IMR-90 (cell line): ENCODE data around the gene SIPA1. TPM values are rescaled to one million over a fixed set of nuclear protein-coding genes. Genes with fewer than 3 reads are reported as not detected.
A peak's percentile ranks its signal among the peaks of the same experiment; 100 is the strongest.

Source experiments
- ATAC-seq: fragments of 200-7000 bp; cut with Tn5 transposase; 2 replicates; pipeline ENCODE4 v1.9.1; 2020; ENCODE audit warnings: low read depth, mild to moderate bottlenecking, moderate library complexity
- BruUV-seq: library from RNA; stranded (reverse); fragments of 400-500 nt; replicated peaks from 2 replicates; lab custom pipeline; 2021; lab: Mats Ljungman, UMichigan
- CTCF ChIA-PET: fragments of 300-600 bp; formaldehyde crosslinking; extraction: SDS; loops from one replicate; lab custom pipeline; 2021; ENCODE audit warnings: antibody characterized with exemption; lab: Yijun Ruan, JAX
- POLR2A ChIA-PET: fragments of 300-600 bp; sonication (Branson Sonifier 250); formaldehyde crosslinking; loops from one replicate; lab custom pipeline; 2022; ENCODE audit warnings: antibody characterized with exemption; ENCODE audit not compliant: unreplicated experiment; lab: Charles Lee
- DNase-seq: peaks from one replicate; pipeline ENCODE4 v3.0.0; 2013
- H2AFZ ChIP-seq: replicated peaks from 2 replicates; pipeline ENCODE3; 2013; ENCODE audit warnings: low read length, mild to moderate bottlenecking; ENCODE audit not compliant: poor library complexity
- H2AK5ac ChIP-seq: 2 replicates; pipeline ENCODE4 v1.6.1; 2013; ENCODE audit warnings: low read depth, low read length, inconsistent platforms
- H2AK9ac ChIP-seq: replicated peaks from 2 replicates; pipeline ENCODE3; 2013; ENCODE audit warnings: mild to moderate bottlenecking, low read depth, low read length, moderate library complexity; ENCODE audit not compliant: poor library complexity
- H2BK120ac ChIP-seq: 2 replicates; pipeline ENCODE4 v1.6.1; 2013; ENCODE audit warnings: low read depth, low read length, inconsistent platforms
- H2BK15ac ChIP-seq: 3 replicates; pipeline ENCODE4 v1.6.1; 2013; ENCODE audit warnings: low read depth, low read length, inconsistent platforms
- H2BK20ac ChIP-seq: 2 replicates; pipeline ENCODE4 v1.6.1; 2013; ENCODE audit warnings: low read depth, mild to moderate bottlenecking, inconsistent platforms, low read length, moderate library complexity
- H2BK5ac ChIP-seq: 2 replicates; pipeline ENCODE4 v1.6.1; 2013; ENCODE audit warnings: mild to moderate bottlenecking, low read depth, low read length, inconsistent platforms; ENCODE audit not compliant: poor library complexity, severe bottlenecking
- H3K14ac ChIP-seq: replicated peaks from 2 replicates; pipeline ENCODE4 v1.6.1; 2013; ENCODE audit warnings: low read depth, low read length, inconsistent platforms
- H3K18ac ChIP-seq: 2 replicates; pipeline ENCODE4 v1.6.1; 2013; ENCODE audit warnings: low read depth, low read length, control low read depth
- H3K23ac ChIP-seq: 2 replicates; pipeline ENCODE4 v1.6.1; 2013; ENCODE audit warnings: low read depth, low read length, inconsistent platforms
- H3K27ac ChIP-seq: 2 replicates; pipeline ENCODE4 v1.5.1; 2013; ENCODE audit warnings: mild to moderate bottlenecking, control low read depth, low read length; ENCODE audit not compliant: insufficient read depth
- H3K27me3 ChIP-seq: 2 replicates; pipeline ENCODE4 v1.6.1; 2013; ENCODE audit warnings: low read length; ENCODE audit not compliant: control insufficient read depth, insufficient read depth
- H3K36me3 ChIP-seq: 2 replicates; pipeline ENCODE4 v1.6.1; 2013; ENCODE audit warnings: low read length, mixed read lengths; ENCODE audit not compliant: control insufficient read depth, insufficient read depth
- H3K4ac ChIP-seq: 2 replicates; pipeline ENCODE4 v1.6.1; 2013; ENCODE audit warnings: low read depth, low read length, inconsistent platforms
- H3K4me1 ChIP-seq: 2 replicates; pipeline ENCODE4 v1.6.1; 2013; ENCODE audit warnings: low read length, mixed read lengths; ENCODE audit not compliant: control insufficient read depth, insufficient read depth
- H3K4me2 ChIP-seq: 2 replicates; pipeline ENCODE4 v1.6.1; 2013; ENCODE audit warnings: low read depth, mild to moderate bottlenecking, control low read depth, low read length, moderate library complexity
- H3K4me3 ChIP-seq: 2 replicates; pipeline ENCODE4 v1.5.1; 2013; ENCODE audit warnings: low read depth, mild to moderate bottlenecking, control low read depth, low read length, moderate library complexity; ENCODE audit not compliant: insufficient read depth
- H3K56ac ChIP-seq: 2 replicates; pipeline ENCODE4 v1.6.1; 2013; ENCODE audit warnings: low read length, inconsistent platforms; ENCODE audit not compliant: insufficient read depth; ENCODE audit errors: extremely low read depth
- H3K79me1 ChIP-seq, 2 experiments: 2 replicates each; pipeline ENCODE4 v1.6.1; 2013; ENCODE audit warnings: low read length in 2 of 2, inconsistent platforms in 1 of 2, low read depth in 1 of 2
- H3K9ac ChIP-seq: 2 replicates; pipeline ENCODE4 v1.6.1; 2013; ENCODE audit warnings: low read depth, low read length, control low read depth
- H3K9me1 ChIP-seq: 2 replicates; pipeline ENCODE4 v1.6.1; 2013; ENCODE audit warnings: low read length, inconsistent platforms; ENCODE audit not compliant: insufficient read depth
- H3K9me3 ChIP-seq: 2 replicates; pipeline ENCODE4 v1.6.1; 2013; ENCODE audit warnings: low read length; ENCODE audit not compliant: control insufficient read depth, insufficient read depth
- H4K20me1 ChIP-seq: 2 replicates; pipeline ENCODE4 v1.6.1; 2013; ENCODE audit warnings: low read length, inconsistent platforms; ENCODE audit not compliant: insufficient read depth
- H4K5ac ChIP-seq: 2 replicates; pipeline ENCODE4 v1.6.1; 2013; ENCODE audit warnings: mild to moderate bottlenecking, low read depth, low read length, control low read depth
- H4K8ac ChIP-seq, 2 experiments: 2 replicates each; pipeline ENCODE4 v1.6.1; 2013; ENCODE audit warnings: low read depth in 2 of 2, low read length in 2 of 2, control low read depth in 1 of 2, inconsistent platforms in 1 of 2
- H4K91ac ChIP-seq: 2 replicates; pipeline ENCODE4 v1.6.1; 2013; ENCODE audit warnings: low read depth, low read length, inconsistent platforms; ENCODE audit not compliant: insufficient read depth
- USF2 ChIP-seq: fragments of 150-350 bp; IDR thresholded peaks from 2 replicates; pipeline ENCODE4 v1.6.1; 2017; ENCODE audit warnings: mild to moderate bottlenecking, antibody characterized with exemption, low read length, low read depth
- WGBS, 2 experiments: methylation state at CpG; one replicate each; pipeline versions ENCODE4 v1.1.5 to v1.1.7; 2013; ENCODE audit warnings: missing lambda C conversion rate in 2 of 2; ENCODE audit not compliant: insufficient read length in 1 of 2; ENCODE audit errors: extremely low coverage in 2 of 2; 5-methylcytosine and 5-hydroxymethylcytosine counted together
- dilution Hi-C: fragments of 300-500 bp; cut with HindIII; formaldehyde crosslinking; loops from one replicate; pipeline ENCODE4 v1.14.3; 2018; ENCODE audit warnings: low sequenced_read_pairs; ENCODE audit not compliant: unreplicated experiment
- in situ Hi-C: fragments of 300-500 bp; cut with MboI; formaldehyde crosslinking; loops from 3 replicates; pipeline ENCODE4 v1.14.3; 2019; ENCODE audit warnings: low sequenced_read_pairs, inconsistent platforms, mixed read lengths
- intact Hi-C: fragments of 100-400 bp; cut with micrococcal nuclease; formaldehyde crosslinking; loops from 2 replicates; pipeline ENCODE4 v1.10.0; 2022
- polyA plus RNA-seq, 3 experiments: library from polyadenylated mRNA; depleted of rRNA; stranded (reverse); fragments of >200 nt; gene quantifications; 2 replicates each; pipeline ENCODE4 v1.2.3, GENCODE V29; 2012; ENCODE audit warnings: low replicate concordance in 1 of 3
- total RNA-seq: library from RNA; depleted of rRNA; stranded (reverse); fragments of >200 nt; gene quantifications from 2 replicates; pipeline ENCODE4 v1.2.3, GENCODE V29; 2012

Gene SIPA1
- total and polyA plus RNA-seq, 2 of the 4 experiments (the other 2 are of a cell fraction): 10.6 to 39.7 TPM

GRCh38 chr11:65598258-65598699 lies 39.6 kb upstream of the SIPA1 start:
- Histone ChIP-seq H3K4me3 (no peak overlapping the region), H2AK9ac (peak overlapping the region; percentile 28), H4K91ac (no peak overlapping the region), H2AK5ac (no peak overlapping the region), H3K27ac (no peak overlapping the region), H4K8ac (no peak overlapping the region), H2BK120ac (no peak overlapping the region), H2BK20ac (no peak overlapping the region), H3K56ac (no peak overlapping the region), H2BK15ac (no peak overlapping the region), H3K79me1 (0 out of 4 replicates have a peak, but pooled peaks cover 0 to 3% of the 10 kb centered on the region in 2 experiments), H3K9me1 (no peaks in the 10 kb centered on the region), H2AFZ (no peak overlapping the region), H3K23ac (no peak overlapping the region), H3K27me3 (no peaks in the 10 kb centered on the region), H4K5ac (no peak overlapping the region), H3K18ac (no peak overlapping the region), H2BK5ac (no peak overlapping the region), H3K9me3 (no peaks in the 10 kb centered on the region), H3K4ac (no peak overlapping the region), H3K14ac (no peak overlapping the region), H3K36me3 (peaks cover 28% of the 10 kb centered on the region), H4K20me1 (peaks cover 5% of the 10 kb centered on the region), H3K4me2 (no peak overlapping the region), H3K4me1 (no peaks in the 10 kb centered on the region), H3K9ac (no peak overlapping the region)
- intact Hi-C loops: no loop called here
- DNase-seq (no peak), ATAC-seq (no peak)
- no TSS peak for BruUV-seq
- POLR2A ChIA-PET: no interaction called here
- in situ Hi-C loops: no loop called here
- 93% methylated on average over 8 of the region's 16 CpGs; no CpG with 5 or more reads in 1 of the 2 experiments for WGBS, 2 experiments
- CTCF ChIA-PET: no interaction called here
- no peak for TF ChIP-seq USF2
- dilution Hi-C loops: no loop called here
